ENCODE data around the gene FOXL1.

GRCh38 chr16:86566601-86566965, 11.8 kb upstream of the FOXL1 start, which contains the start of gene FOXC2:
- TF ChIP-seq POLR2AphosphoS5 (IDR thresholded peaks at IDR 0.05) = no peak
- TF ChIP-seq, protein P1, sequence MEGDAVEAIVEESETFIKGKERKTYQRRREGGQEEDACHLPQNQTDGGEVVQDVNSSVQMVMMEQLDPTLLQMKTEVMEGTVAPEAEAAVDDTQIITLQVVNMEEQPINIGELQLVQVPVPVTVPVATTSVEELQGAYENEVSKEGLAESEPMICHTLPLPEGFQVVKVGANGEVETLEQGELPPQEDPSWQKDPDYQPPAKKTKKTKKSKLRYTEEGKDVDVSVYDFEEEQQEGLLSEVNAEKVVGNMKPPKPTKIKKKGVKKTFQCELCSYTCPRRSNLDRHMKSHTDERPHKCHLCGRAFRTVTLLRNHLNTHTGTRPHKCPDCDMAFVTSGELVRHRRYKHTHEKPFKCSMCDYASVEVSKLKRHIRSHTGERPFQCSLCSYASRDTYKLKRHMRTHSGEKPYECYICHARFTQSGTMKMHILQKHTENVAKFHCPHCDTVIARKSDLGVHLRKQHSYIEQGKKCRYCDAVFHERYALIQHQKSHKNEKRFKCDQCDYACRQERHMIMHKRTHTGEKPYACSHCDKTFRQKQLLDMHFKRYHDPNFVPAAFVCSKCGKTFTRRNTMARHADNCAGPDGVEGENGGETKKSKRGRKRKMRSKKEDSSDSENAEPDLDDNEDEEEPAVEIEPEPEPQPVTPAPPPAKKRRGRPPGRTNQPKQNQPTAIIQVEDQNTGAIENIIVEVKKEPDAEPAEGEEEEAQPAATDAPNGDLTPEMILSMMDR (IDR thresholded peaks at IDR 0.05 in 8 of 11, conservative IDR thresholded peaks at IDR 0.05 in 3 of 11) = no peak
